LoVo (cell line): ENCODE data around the gene UGT1A4.
A peak's percentile ranks its signal among the peaks of the same experiment; 100 is the strongest.
"Not testable (repeated sequence)": the region's sequence is repeated elsewhere in the genome, so short reads cannot be mapped to it uniquely, and the experiment has no call there.

Experiments used
- DNase-seq: peaks from one replicate; pipeline ENCODE4 v3.0.0-alpha.2; 2016; ENCODE audit warnings: low spot score

UGT1A4 gene

GRCh38 chr2:233700028-233700635, 18.4 kb upstream of the UGT1A4 start:
- peak; percentile 90 for DNase-seq

- DNase-seq, result not testable (repeated sequence)
Observed at GRCh38 chr2:233700842-233701241, 17.7 kb upstream of the UGT1A4 start.

DNA sequence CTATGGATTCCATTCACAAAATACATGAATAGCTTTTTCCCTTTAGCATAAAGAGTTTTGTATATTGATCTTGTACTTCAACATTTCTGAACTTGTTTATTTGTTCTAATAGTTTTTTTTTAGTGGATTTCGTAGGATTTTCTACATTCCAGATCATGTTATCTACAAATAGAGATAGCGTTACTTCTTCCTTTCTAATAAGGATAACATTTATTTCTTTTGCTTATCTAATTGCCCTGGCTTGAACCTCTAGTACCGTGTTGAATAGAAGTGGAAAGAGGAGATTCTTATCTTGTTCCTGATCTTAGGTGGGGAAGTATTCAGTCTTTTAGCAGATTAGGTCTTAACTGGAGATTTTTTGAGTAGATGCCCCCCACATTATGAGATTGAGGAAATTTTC, 16.3 kb upstream of the UGT1A4 start:
- DNase-seq, result no peak

DNA sequence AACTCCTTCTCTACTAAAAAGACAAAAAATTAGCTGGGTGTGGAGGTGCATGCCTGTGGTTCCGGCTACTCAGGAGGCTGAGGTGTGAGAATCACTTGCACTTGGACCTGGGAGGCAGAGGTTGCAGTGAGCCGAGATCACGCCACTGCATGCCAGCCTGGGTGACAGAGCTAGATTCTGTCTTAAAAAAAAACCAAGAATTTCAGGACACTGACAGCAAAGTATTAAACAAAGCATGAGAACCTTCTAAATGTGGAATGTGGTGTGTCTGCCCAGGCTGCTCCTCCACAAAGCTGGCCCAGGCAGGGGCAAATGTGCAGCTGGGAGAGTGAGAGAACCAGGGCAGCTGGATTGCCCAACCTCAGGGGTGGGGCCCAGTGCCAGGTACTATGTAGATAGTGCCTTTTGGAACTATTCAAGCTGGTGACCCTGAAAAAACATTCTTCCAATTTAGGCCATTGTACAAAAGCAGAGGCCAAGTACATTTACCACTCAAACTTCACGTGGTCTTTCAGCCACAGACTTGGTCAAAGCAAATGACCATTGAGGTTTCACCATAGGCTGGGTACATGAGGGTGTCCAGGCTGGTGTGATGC, 12.5 kb upstream of the UGT1A4 start:
- DNase-seq, result no peak

DNA sequence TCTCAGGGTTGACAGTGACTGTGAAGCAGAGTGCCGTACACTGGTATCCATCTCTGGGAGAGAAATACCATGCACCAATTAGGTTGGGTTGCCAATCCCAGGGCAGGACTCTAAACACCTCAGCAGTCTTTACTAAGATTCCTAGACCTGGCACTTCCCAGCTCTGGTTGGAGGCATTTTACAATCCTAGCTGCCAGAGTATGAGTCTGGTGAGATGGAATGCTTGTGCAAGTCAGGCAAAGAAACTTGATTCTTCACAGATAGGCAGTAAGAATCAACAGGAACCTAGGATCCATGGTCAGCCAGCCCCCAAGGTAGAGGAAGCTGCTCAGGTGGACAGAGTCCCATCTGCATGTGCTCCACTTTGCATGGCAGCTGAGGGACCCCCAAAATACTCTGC, 11.8 kb upstream of the UGT1A4 start:
- no peak for DNase-seq

DNA sequence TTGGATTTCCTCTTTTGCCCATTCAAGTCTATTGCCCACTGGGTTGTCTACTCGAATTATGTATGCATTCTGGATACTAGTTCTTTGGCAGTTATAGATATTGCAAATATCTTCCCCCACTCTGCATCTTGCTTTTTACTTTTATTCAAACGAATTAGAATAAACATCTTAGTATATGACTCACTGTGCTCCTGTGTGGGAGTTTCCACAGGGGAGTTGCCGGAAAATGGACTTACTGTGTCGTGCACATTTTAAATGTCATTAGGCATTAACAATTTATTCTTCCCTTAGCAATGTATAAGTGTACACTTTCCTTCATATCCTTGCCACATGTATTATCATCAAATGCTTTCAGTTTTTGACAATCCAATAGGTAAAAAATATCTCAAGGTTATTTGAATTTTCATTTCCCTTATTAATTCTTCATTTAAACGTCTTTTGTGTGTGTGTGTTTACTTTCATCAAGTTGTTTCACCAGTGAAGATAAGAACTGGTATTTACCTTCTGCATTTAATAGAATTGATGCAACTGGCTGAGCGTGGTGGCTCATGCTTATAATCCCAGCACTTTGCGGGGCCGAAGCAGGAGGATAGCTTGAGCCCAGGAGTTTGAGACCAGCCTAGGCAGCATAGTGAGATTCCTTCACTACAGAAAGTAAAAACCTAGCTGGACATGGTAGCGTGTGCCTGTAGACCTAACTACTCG, 10.4 kb upstream of the UGT1A4 start:
- no peak for DNase-seq

GRCh38 chr2:233708942-233709341, 9.6 kb upstream of the UGT1A4 start:
- no peak for DNase-seq

- peak; percentile 73 for DNase-seq
Observed at GRCh38 chr2:233711312-233712008, 7.1 kb upstream of the UGT1A4 start.

- no peak for DNase-seq
Observed at GRCh38 chr2:233712611-233713261, 5.8 kb upstream of the UGT1A4 start, which contains the start of gene UGT1A5. Gene UGT1A5, plus strand, starts transcription at chr2:233712907. Its CDS starts 85 bp downstream, at chr2:233712992.

- no peak for DNase-seq
Observed at GRCh38 chr2:233713262-233713615, 5.3 kb upstream of the UGT1A4 start.

- DNase-seq, result no peak
Observed at GRCh38 chr2:233714121-233714520, 4.4 kb upstream of the UGT1A4 start.

DNA sequence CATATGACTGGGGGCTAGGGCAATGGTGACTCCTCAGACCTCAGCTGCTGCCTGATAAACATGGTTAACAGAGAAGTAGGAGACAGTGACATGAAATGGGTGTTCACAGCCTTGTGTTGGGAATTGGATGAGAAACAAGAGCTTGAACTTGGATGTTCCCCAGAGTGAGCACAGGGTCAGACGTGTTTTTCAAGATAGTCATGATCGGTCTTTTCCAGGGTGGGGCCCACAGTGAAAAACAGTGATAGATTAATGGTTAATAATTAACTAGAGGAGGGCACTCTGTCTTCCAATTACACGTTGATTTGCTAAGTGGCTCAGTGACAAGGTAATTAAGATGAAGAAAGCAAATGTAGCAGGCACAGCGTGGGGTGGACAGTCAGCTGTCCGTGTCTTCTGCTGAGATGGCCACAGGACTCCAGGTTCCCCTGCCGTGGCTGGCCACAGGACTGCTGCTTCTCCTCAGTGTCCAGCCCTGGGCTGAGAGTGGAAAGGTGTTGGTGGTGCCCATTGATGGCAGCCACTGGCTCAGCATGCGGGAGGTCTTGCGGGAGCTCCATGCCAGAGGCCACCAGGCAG, 10.3 kb downstream of the UGT1A4 start, which contains the start of gene UGT1A3:
Gene UGT1A3, plus strand, starts transcription at position 320 of the 579 bp plus-strand sequence. Its CDS starts 85 bp downstream, at position 405.
- DNase-seq, result no peak

GRCh38 chr2:233736868-233737653, 18.5 kb downstream of the UGT1A4 start:
- DNase-seq, result not testable (repeated sequence)

DNA sequence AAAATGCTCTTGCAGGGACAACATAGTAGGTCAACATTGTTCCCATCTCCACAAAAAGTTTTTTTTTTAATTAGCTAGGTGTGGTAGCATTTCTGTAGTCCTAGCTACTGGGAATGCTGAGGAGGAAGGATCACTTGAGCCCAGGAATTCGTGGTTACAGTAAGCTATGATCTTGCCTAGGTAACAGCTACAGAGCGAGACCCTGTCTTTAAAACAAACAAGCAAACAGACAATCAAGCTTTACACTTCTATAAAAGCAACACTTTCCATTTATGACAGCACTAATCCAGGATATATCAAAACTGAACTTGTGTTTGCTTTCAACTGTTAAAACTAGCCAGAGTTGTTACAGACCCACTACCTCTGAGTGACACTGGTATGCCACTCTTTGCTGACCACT, 22.3 kb downstream of the UGT1A4 start:
- no peak for DNase-seq

- DNase-seq, result no peak
Observed at GRCh38 chr2:233743464-233744259, 25.1 kb downstream of the UGT1A4 start.

- no peak for DNase-seq
Observed at GRCh38 chr2:233745073-233745755, 26.7 kb downstream of the UGT1A4 start.

DNA sequence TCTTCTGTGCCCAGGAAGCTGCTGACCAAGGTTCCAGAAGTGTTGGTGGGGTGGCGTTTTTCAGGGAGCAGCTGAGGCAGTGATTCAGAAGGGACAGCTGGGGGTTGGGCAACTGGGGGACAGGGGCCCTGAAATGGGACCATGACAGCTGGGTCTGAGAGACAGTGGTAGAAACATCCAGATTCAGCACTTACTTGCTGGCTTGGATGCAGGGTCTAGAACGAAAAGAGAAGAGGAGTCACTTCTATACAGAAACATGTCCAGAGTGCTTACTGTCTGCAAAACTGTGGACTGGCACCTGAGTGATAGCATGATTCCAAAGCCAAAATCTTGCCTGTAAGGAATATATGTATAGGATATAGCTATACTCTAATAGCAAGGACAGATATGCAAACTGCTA, 27.3 kb downstream of the UGT1A4 start:
- not testable (repeated sequence) for DNase-seq

- no peak for DNase-seq
Observed at GRCh38 chr2:233746475-233747282, 28.1 kb downstream of the UGT1A4 start.

GRCh38 chr2:233747283-233747544, 28.7 kb downstream of the UGT1A4 start:
- DNase-seq, result no peak
